ENCODE results near the gene CHP2. TPM values are rescaled to one million over a fixed set of nuclear protein-coding genes. Genes with fewer than 3 reads are reported as not detected.

The CHP2 gene
- total and polyA plus RNA-seq, 12 donors = 0.01 TPM; not detected in 11

DNA sequence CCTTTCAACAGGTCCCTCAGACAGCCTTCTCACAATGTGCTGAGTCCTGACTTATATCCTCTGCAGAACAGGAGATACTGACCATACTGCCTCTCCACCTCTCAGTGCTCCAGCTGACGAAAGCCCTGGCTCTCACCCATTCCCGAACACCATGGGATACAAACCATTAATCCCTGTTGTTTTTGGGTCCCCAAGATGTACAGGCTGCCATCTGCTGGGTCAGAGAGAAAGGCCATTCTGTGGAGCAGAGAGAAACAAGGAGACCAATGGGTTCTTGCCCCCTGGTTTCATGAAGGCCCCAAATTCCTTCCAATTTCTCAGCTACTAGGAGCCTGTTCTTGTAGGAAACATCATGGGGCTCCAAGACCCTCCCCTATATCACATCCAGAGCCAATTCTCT is 44.8 kb upstream of the CHP2 start:
- TF ChIP-seq, protein P1, sequence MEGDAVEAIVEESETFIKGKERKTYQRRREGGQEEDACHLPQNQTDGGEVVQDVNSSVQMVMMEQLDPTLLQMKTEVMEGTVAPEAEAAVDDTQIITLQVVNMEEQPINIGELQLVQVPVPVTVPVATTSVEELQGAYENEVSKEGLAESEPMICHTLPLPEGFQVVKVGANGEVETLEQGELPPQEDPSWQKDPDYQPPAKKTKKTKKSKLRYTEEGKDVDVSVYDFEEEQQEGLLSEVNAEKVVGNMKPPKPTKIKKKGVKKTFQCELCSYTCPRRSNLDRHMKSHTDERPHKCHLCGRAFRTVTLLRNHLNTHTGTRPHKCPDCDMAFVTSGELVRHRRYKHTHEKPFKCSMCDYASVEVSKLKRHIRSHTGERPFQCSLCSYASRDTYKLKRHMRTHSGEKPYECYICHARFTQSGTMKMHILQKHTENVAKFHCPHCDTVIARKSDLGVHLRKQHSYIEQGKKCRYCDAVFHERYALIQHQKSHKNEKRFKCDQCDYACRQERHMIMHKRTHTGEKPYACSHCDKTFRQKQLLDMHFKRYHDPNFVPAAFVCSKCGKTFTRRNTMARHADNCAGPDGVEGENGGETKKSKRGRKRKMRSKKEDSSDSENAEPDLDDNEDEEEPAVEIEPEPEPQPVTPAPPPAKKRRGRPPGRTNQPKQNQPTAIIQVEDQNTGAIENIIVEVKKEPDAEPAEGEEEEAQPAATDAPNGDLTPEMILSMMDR (IDR thresholded peaks at IDR 0.05) = no peak

DNA sequence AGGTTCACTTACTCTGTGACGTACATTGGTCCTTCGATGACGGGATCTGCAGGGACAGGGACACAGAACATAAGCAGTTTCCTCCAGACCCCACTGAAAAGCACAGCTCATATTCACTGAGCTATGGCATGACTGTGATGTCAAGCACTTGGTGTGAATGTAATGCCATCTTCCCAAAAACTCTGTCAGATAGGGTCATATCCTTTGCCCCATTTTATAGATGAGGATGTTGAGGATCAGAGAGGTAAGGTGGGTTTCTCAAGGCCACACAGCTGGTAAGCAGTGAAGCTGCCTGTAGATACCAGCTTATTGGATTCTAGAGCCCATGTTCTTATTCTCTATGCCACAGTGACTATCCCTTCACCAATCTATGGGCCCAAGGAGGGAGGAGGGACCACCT is 44.3 kb upstream of the CHP2 start:
- Histone ChIP-seq H3K4me1 (no peaks in the 10 kb centered on the region), H3K36me3 (no peaks in the 10 kb centered on the region), H3K27me3 (peaks cover 8 to 70% (median 52%) of the 10 kb centered on the region in 7 donors), H3K27ac (no peak overlapping the region), H3K9me3 (peaks cover 0 to 23% (median 9%) of the 10 kb centered on the region in 11 donors), H3K4me3 (no peak overlapping the region)
- TF ChIP-seq, protein P1 (IDR thresholded peaks at IDR 0.05) = no peak
- intact Hi-C loops (cut with DNase I) = no loop called here
- WGBS, 2 donors = 85 to 86% methylated on average over 3 of the region's 3 CpGs
- ATAC-seq (no peak), DNase-seq (no peak)

More for the DNA sequence above, 44.8 kb upstream of the CHP2 start:
- Histone ChIP-seq H3K27me3 (peaks cover 8 to 68% (median 47%) of the 10 kb centered on the region in 7 donors), H3K27ac (no peak overlapping the region), H3K36me3 (no peaks in the 10 kb centered on the region), H3K9me3 (peaks cover 0 to 23% (median 9%) of the 10 kb centered on the region in 11 donors), H3K4me3 (no peak overlapping the region), H3K4me1 (no peaks in the 10 kb centered on the region)
- intact Hi-C loops (cut with DNase I) = no loop called here
- ATAC-seq (no peak), DNase-seq (no peak)
- 70 to 71% methylated on average over 2 of the region's 2 CpGs for WGBS, 2 donors

DNA sequence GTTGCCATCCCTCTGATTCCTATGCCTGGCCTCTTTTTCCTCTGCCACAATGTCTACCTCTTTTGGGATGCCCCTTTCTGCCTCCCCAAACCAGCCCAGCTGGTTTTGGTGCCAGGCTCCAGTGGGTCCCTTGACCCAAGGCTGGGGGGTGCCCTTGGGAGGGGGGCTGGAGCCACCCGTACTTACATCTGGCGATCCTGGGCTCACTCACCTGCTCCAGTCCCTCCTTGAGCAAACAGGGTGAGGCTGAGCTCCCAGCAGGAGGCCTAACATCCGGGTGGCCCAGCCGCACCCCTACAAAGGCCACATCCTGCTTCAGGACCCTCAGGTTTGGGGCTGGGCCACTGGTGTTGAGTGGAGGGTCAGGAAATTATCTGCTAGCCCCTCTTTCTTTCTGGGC is 43.0 kb upstream of the CHP2 start:
- H3K4me3 ChIP-seq = no peak overlapping the region

DNA sequence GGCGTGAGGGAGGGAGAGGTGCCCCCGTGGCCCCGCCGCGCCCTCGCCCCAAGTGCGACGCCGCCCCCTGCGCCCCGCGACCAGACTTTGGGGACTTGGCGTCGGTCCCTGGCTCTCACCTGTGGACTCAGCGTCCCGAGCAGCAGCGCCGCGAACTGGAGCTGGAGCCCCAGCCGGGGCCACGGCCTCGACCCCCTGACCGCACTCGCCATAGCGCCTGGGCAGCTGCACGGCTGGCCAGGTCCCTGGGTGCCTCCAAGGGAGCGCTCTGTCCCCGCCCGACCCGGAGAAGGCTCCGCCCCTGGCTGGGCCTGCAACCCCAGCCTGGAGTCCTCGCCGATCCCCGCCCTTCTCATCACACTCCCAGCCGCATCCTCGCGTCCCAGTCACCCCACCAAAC is 41.9 kb upstream of the CHP2 start, which contains the start of gene ERN2:
TSS of gene ERN2 (minus strand) at position 247 of the 400 bp plus-strand sequence. CDS start at position 212, 35 bp downstream.
- TF ChIP-seq, protein P1 (IDR thresholded peaks at IDR 0.05) = no peak
- intact Hi-C loops (cut with DNase I) = no loop called here
- Histone ChIP-seq H3K4me3 (no peak within 1 kb of the TSS), H3K27ac (no peak within 1 kb of the TSS), H3K4me1 (no peaks in the 10 kb centered on the region), H3K27me3 (peaks cover 8 to 67% (median 62%) of the 10 kb centered on the region in 7 donors), H3K9me3 (peaks cover 0 to 23% (median 9%) of the 10 kb centered on the region in 11 donors), H3K36me3 (no peaks in the 10 kb centered on the region)
- WGBS, 2 donors = 3 to 4% methylated on average over 37 of the region's 37 CpGs
- DNase-seq (no peak), ATAC-seq (peak in 1 of 8 donors; percentile 44)

More for the DNA sequence above, 43.0 kb upstream of the CHP2 start:
- H3K36me3 ChIP-seq = no peaks in the 10 kb centered on the region
- 51 to 58% methylated on average over 4 of the region's 4 CpGs for WGBS, 2 donors
- no peak for DNase-seq
- TF ChIP-seq, protein P1 (IDR thresholded peaks at IDR 0.05) = no peak
- intact Hi-C loops (cut with DNase I) = no loop called here
- ATAC-seq = no peak
- no peaks in the 10 kb centered on the region for H3K4me1 ChIP-seq
- H3K27me3 ChIP-seq = peaks cover 8 to 64% (median 58%) of the 10 kb centered on the region in 7 donors
- H3K27ac ChIP-seq = no peak overlapping the region
- peaks cover 0 to 23% (median 9%) of the 10 kb centered on the region in 11 donors for H3K9me3 ChIP-seq
